Osteoblast (primary cell): ENCODE results near the gene SYT14. TPM values are rescaled to one million over a fixed set of nuclear protein-coding genes. Genes with fewer than 3 reads are reported as not detected.

ENCODE experiments used
- DNase-seq: peaks from one replicate; pipeline ENCODE4 v3.0.0; 2011; ENCODE audit warnings: low spot score, mixed read lengths; ENCODE audit not compliant: insufficient read length; ENCODE audit errors: missing footprints
- H2AFZ ChIP-seq: 2 replicates; pipeline ENCODE4 v1.6.0; 2011; ENCODE audit warnings: mild to moderate bottlenecking, low read length
- H3K27ac ChIP-seq: 2 replicates; pipeline ENCODE4 v1.5.1; 2011; ENCODE audit warnings: mild to moderate bottlenecking, low read depth, low read length, moderate library complexity
- H3K27me3 ChIP-seq: 2 replicates; pipeline ENCODE4 v1.6.0; 2012; ENCODE audit warnings: mild to moderate bottlenecking, control low read depth, inconsistent platforms, low read length, moderate library complexity; ENCODE audit not compliant: insufficient read depth
- H3K36me3 ChIP-seq: 2 replicates; pipeline ENCODE4 v1.5.1; 2011; ENCODE audit warnings: mild to moderate bottlenecking, low read length, control low read depth, moderate library complexity; ENCODE audit not compliant: insufficient read depth
- H3K4me1 ChIP-seq: 2 replicates; pipeline ENCODE4 v1.5.1; 2011; ENCODE audit warnings: mild to moderate bottlenecking, low read length, control low read depth, moderate library complexity; ENCODE audit not compliant: insufficient read depth
- H3K4me2 ChIP-seq: 2 replicates; pipeline ENCODE4 v1.6.0; 2011; ENCODE audit warnings: mild to moderate bottlenecking, low read length; ENCODE audit not compliant: insufficient read depth
- H3K4me3 ChIP-seq: fragments of 200-600 bp; sonication (generic); 3 replicates; pipeline ENCODE4 v1.5.1; 2012; ENCODE audit warnings: mild to moderate bottlenecking, low read length, inconsistent platforms; ENCODE audit not compliant: insufficient read depth
- H3K79me2 ChIP-seq: 2 replicates; pipeline ENCODE4 v1.6.0; 2012; ENCODE audit warnings: mild to moderate bottlenecking, low read length, control low read depth, inconsistent platforms; ENCODE audit not compliant: insufficient read depth
- H3K9me3 ChIP-seq: 2 replicates; pipeline ENCODE4 v1.5.1; 2011; ENCODE audit warnings: low read depth, low read length, control low read depth
- H4K20me1 ChIP-seq: 2 replicates; pipeline ENCODE4 v1.6.0; 2012; ENCODE audit warnings: mild to moderate bottlenecking, low read length, control low read depth; ENCODE audit not compliant: insufficient read depth
- CTCF ChIP-seq: IDR thresholded peaks from 2 replicates; pipeline ENCODE4 v1.5.1; 2011; ENCODE audit warnings: mild to moderate bottlenecking, low read depth, low read length, moderate library complexity; ENCODE audit errors: extremely low read depth
- total RNA-seq: library from RNA; depleted of rRNA; stranded (reverse); fragments of >200 nt; gene quantifications from 2 replicates; pipeline ENCODE4 v1.2.3, GENCODE V29; 2012

Gene SYT14
- total RNA-seq, 1 donor = 0.36 TPM

DNA sequence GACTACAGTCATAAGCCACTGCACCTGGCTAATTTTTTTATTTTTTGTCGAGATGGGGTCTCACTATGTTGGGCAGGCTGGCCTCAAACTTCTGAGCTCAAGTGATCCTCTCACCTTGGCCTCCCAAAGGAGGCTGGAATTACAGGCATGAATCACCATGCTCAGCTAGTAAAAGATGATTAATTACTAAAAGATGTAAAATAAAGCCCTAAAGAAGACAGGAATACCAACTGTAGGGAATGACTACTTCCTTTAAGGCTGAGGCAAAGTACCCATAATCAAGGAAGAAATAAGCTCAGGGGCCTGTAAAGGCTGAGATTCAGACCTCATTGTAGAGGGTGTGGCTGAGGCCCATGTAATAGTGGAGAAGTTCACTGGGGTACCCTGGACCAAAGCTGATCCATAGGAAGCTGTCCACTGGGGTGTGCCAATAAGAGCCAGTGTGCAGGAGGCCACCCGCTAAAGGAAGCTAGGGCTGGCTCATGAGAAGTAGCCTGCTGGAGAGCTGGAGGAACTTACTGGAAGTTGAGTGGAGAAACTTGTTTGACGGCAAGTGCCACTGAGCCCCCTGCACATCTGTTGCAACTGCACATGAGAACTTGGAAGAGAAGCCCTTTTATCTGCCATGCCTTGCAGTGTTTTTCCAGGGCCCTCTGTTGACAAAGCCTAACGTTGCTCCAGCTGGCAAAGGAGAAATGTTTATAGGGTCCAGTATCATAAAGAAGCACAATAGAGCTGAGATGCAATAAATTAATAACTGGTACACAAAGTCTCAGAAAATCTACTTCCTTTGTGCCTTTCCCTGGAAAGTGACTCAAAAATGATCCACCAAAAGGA is 276.8 kb downstream of the SYT14 start:
- H3K4me2 ChIP-seq = no peak overlapping the region
- TF ChIP-seq CTCF = no peak
- peaks cover 2% of the 10 kb centered on the region for H3K27me3 ChIP-seq
- DNase-seq = no peak
- no peaks in the 10 kb centered on the region for H3K4me1 ChIP-seq
- H3K27ac ChIP-seq = no peak overlapping the region
- no peaks in the 10 kb centered on the region for H3K36me3 ChIP-seq
- no peaks in the 10 kb centered on the region for H3K79me2 ChIP-seq
- no peak overlapping the region for H2AFZ ChIP-seq
- no peaks in the 10 kb centered on the region for H4K20me1 ChIP-seq
- H3K4me3 ChIP-seq = no peak overlapping the region
- H3K9me3 ChIP-seq = no peaks in the 10 kb centered on the region

- TF ChIP-seq CTCF = no peak
- DNase-seq = no peak
- Histone ChIP-seq H3K27me3 (peaks cover 2% of the 10 kb centered on the region), H3K4me2 (no peak overlapping the region), H4K20me1 (no peaks in the 10 kb centered on the region), H3K4me1 (no peaks in the 10 kb centered on the region), H3K9me3 (no peaks in the 10 kb centered on the region), H2AFZ (no peak overlapping the region), H3K79me2 (no peaks in the 10 kb centered on the region), H3K36me3 (no peaks in the 10 kb centered on the region), H3K4me3 (no peak overlapping the region), H3K27ac (no peak overlapping the region)
Measured at GRCh38 chr1:210217482-210217881, 279.5 kb downstream of the SYT14 start.

GRCh38 chr1:210218047-210218446 is 280.0 kb downstream of the SYT14 start:
- H3K4me2 ChIP-seq = no peak overlapping the region
- no peaks in the 10 kb centered on the region for H4K20me1 ChIP-seq
- no peak for TF ChIP-seq CTCF
- H3K27me3 ChIP-seq = peaks cover 2% of the 10 kb centered on the region
- H2AFZ ChIP-seq = no peak overlapping the region
- no peaks in the 10 kb centered on the region for H3K36me3 ChIP-seq
- DNase-seq = no peak
- H3K4me3 ChIP-seq = no peak overlapping the region
- H3K4me1 ChIP-seq = no peaks in the 10 kb centered on the region
- H3K9me3 ChIP-seq = no peaks in the 10 kb centered on the region
- no peaks in the 10 kb centered on the region for H3K79me2 ChIP-seq
- no peak overlapping the region for H3K27ac ChIP-seq

Other genes starting within 250 kb of the SYT14 start
- 0.88 and 1.8 TPM in 2 replicates for gene HSD11B1, start 233.4 kb upstream of the SYT14 start, total RNA-seq
- gene TRAF3IP3, start 182.2 kb upstream of the SYT14 start, total RNA-seq = not detected in 2 replicates
- gene C1orf74, start 153.7 kb upstream of the SYT14 start, total RNA-seq = 2.5 and 3.5 TPM in 2 replicates
- under 0.01 and 0.72 TPM in 2 replicates for gene IRF6, start 132.1 kb upstream of the SYT14 start, total RNA-seq
- 22.1 and 24.5 TPM in 2 replicates for gene UTP25, start 110.2 kb upstream of the SYT14 start, total RNA-seq